NB4 (cell line): ENCODE measurements around the gene MYH9.

Experiments used
- CTCF ChIP-seq: IDR thresholded peaks from one replicate; pipeline ENCODE4 v1.5.1; 2012; ENCODE audit warnings: low read depth, low read length
- POLR2A ChIP-seq: IDR thresholded peaks from 2 replicates; pipeline ENCODE4 v1.6.1; 2011; ENCODE audit warnings: mild to moderate bottlenecking; ENCODE audit not compliant: insufficient read length; ENCODE audit errors: extremely low read depth

- TF ChIP-seq CTCF (no peak), POLR2A (no peak)
These were observed 69.3 kb downstream of the MYH9 start for GRCh38 chr22:36318442-36318841.
